Stimulated activated CD4-positive, alpha-beta T cell treated with anti-CD3 and anti-CD28 coated beads, TNF-alpha, amount 100 ng/mL, for 1 hour (primary cell): ENCODE measurements around the gene KRTAP2-4.
"Not testable (repeated sequence)": the region's sequence is repeated elsewhere in the genome, so short reads cannot be mapped to it uniquely, and the experiment has no call there.

Source experiments
- DNase-seq, 3 donors: peaks; one replicate each; pipeline ENCODE4 v3.0.0-alpha.2; 2020; ENCODE audit warnings: low read depth in 3 of 3, low spot score in 1 of 3

Gene KRTAP2-4

GRCh38 chr17:41037853-41038350, 27.8 kb downstream of the KRTAP2-4 start:
- DNase-seq, result no peak

DNA sequence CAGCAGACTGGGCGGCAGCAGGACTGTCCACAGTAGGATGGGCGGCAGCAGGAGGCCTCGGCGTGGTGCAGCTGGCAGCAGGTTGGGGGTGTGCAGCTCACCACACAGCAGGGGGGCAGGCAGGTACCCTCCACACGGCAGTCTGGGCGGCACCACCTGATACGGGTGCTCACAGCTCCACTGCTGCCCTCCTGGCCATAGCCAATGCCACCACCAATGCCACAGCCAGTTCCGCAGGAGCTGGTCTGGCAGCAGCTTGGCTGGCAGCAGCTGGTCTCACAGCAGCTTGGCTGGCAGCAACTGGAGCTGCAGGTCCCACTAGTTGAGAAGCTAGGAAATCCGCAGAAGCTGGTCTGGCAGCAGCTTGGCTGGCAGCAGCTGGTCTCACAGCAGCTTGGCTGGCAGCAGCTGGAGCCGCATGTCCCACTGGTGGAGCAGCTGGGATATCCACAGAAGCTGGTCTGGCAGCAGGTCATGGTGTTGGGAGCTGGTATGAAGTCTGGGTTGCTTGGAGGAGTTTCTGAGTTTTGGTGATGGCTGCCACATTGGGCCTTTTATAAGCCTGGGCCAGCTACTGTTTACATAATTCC, 31.2 kb downstream of the KRTAP2-4 start, which contains the start of gene KRTAP1-3:
TSS of gene KRTAP1-3 (minus strand) at position 529 of the 590 bp plus-strand sequence. CDS start at position 476, 53 bp downstream.
- not testable (repeated sequence) for DNase-seq

DNA sequence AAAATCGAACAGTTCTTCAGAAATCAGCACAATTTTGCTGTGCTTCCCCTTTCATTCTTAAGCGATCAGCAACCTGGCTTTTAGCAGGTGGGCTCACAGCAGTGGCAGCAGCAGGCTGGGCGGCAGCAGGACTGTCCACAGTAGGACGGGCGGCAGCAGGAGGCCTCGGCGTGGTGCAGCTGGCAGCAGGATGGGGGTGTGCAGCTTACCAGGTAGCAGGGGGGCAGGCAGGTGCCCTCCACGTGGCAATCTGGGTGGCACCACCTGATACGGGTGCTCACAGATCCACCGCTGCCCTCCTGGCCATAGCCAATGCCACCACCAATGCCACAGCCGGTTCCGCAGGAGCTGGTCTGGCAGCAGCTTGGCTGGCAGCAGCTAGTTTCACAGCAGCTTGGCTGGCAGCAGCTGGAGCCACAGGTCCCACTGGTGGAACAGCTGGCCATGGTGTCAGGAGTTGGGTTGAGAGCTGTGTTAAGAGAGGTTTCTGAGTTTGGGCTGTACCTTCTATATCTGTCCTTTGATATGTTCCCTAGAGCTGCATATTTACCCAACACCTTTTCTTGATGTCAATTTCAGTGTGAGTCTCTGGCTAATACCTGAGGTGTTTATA, 35.9 kb downstream of the KRTAP2-4 start, which contains the start of gene KRTAP1-4:
TSS of gene KRTAP1-4 (minus strand) at position 563 of the 613 bp plus-strand sequence. CDS start at position 446, 117 bp downstream.
- DNase-seq, result no peak

- no peak for DNase-seq
Measured at GRCh38 chr17:41026715-41027471, 38.8 kb downstream of the KRTAP2-4 start, which contains the start of gene KRTAP1-5. TSS of gene KRTAP1-5 (minus strand) at chr17:41027208. CDS start at chr17:41027155, 53 bp downstream.

DNA sequence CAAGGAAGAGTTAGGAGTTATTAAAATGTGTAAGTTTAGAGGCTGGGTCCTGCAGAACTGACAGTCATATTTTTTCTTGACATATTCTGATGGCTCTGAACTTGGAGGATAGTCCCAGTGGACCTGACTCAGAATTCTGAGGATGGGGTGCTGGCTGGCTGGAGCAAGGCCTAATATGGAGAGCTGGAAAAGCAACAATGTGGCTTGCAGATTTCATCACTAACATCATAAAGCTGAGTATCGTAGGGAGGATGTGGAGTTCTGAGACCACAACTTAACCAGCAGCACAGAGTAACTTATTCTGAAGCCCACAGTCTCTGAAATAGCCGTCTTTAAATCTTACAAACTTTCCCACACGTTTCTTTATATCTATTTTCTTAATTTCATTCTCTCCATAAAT, 41.0 kb downstream of the KRTAP2-4 start:
- DNase-seq, result no peak

GRCh38 chr17:41020336-41020735, 45.3 kb downstream of the KRTAP2-4 start:
- no peak for DNase-seq

DNA sequence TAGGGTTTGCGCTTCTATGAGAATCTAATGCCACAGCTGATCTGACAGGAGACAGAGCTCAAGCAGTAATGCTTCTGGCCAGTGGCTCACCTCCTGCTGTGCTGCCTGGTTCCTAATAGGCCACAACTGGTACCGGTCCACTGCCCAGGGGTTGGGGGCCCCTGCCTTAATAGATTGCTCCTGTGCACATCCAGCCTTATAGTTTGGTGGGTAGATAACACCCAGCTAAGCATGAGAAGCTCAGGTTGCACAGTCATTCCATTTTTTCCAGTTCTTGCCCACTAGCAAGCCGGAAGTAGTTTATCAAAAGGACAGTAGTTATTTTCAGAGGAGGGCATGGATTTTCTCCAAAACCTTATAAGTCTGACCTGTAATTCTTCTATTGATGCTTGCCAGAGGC, 46.3 kb downstream of the KRTAP2-4 start:
- DNase-seq, result no peak

- no peak for DNase-seq
Measured at GRCh38 chr17:41018541-41018940, 47.1 kb downstream of the KRTAP2-4 start.

- no peak for DNase-seq
Measured at GRCh38 chr17:41016578-41017215, 49.0 kb downstream of the KRTAP2-4 start.

- DNase-seq, result no peak
Measured at GRCh38 chr17:41015454-41015853, 50.2 kb downstream of the KRTAP2-4 start.
